Loucy (cell line): ENCODE results near the gene APBB2.

Experiments
- H2AFZ ChIP-seq: fragments of 200-600 bp; sonication (generic); 2 replicates; pipeline ENCODE4 v1.6.0; 2016; ENCODE audit warnings: antibody characterized with exemption, mild to moderate bottlenecking, low read length, moderate library complexity
- H3F3A ChIP-seq: fragments of 200-600 bp; 2 replicates; pipeline ENCODE4 v1.6.0; 2016; ENCODE audit warnings: antibody characterized with exemption, low read depth, mild to moderate bottlenecking
- H3K27me3 ChIP-seq: fragments of 200-600 bp; sonication (generic); 2 replicates; pipeline ENCODE4 v1.6.1; 2014; ENCODE audit warnings: low read length, mild to moderate bottlenecking; ENCODE audit not compliant: insufficient read depth, poor library complexity, severe bottlenecking
- H3K36me3 ChIP-seq: fragments of 200-600 bp; sonication (generic); 2 replicates; pipeline ENCODE4 v1.6.1; 2016; ENCODE audit warnings: low read length; ENCODE audit not compliant: insufficient read depth
- H3K4me1 ChIP-seq: fragments of 200-600 bp; sonication (generic); 2 replicates; pipeline ENCODE4 v1.5.1; 2014; ENCODE audit warnings: low read length, mild to moderate bottlenecking; ENCODE audit not compliant: insufficient read depth, poor library complexity, severe bottlenecking
- H3K4me2 ChIP-seq: fragments of 200-600 bp; sonication (generic); 2 replicates; pipeline ENCODE4 v1.6.0; 2014; ENCODE audit warnings: antibody characterized with exemption, low read length, low read depth, mild to moderate bottlenecking; ENCODE audit not compliant: poor library complexity, severe bottlenecking
- H3K4me3 ChIP-seq: fragments of 200-600 bp; sonication (generic); 2 replicates; pipeline ENCODE4 v1.5.1; 2014; ENCODE audit warnings: low read length, mild to moderate bottlenecking, mixed read lengths; ENCODE audit not compliant: poor library complexity, severe bottlenecking
- H3K79me2 ChIP-seq: fragments of 200-600 bp; sonication (generic); 2 replicates; pipeline ENCODE4 v1.6.1; 2014; ENCODE audit warnings: low read length; ENCODE audit not compliant: insufficient read depth
- H3K9ac ChIP-seq: fragments of 200-600 bp; sonication (generic); 2 replicates; pipeline ENCODE4 v1.6.0; 2014; ENCODE audit warnings: mild to moderate bottlenecking, low read depth, low read length, moderate library complexity; ENCODE audit not compliant: poor library complexity, severe bottlenecking
- H3K9me2 ChIP-seq: fragments of 200-600 bp; sonication (generic); replicated peaks from 2 replicates; pipeline ENCODE4 v1.6.1; 2016; ENCODE audit warnings: low read depth, low read length, mixed read lengths
- H3K9me3 ChIP-seq: fragments of 200-600 bp; sonication (generic); 2 replicates; pipeline ENCODE4 v1.6.1; 2014; ENCODE audit warnings: mild to moderate bottlenecking, antibody characterized with exemption, low read length, low read depth; ENCODE audit not compliant: insufficient read depth
- H4K20me1 ChIP-seq: fragments of 200-600 bp; sonication (generic); 2 replicates; pipeline ENCODE4 v1.6.0; 2014; ENCODE audit warnings: antibody characterized with exemption, low read length, mild to moderate bottlenecking; ENCODE audit not compliant: insufficient read depth, poor library complexity, severe bottlenecking
- EZH2phosphoT487 ChIP-seq: fragments of 200-600 bp; IDR thresholded peaks from 2 replicates; pipeline ENCODE4 v1.6.1; 2018; ENCODE audit warnings: antibody characterized with exemption, mild to moderate bottlenecking, moderate library complexity, borderline replicate concordance
- TF ChIP-seq, protein P1 (sequence below): fragments of 200-600 bp; sonication (generic); conservative IDR thresholded peaks from 2 replicates; pipeline ENCODE4 v1.5.1; 2014; ENCODE audit warnings: mild to moderate bottlenecking, antibody characterized with exemption, low read length

APBB2 gene

DNA sequence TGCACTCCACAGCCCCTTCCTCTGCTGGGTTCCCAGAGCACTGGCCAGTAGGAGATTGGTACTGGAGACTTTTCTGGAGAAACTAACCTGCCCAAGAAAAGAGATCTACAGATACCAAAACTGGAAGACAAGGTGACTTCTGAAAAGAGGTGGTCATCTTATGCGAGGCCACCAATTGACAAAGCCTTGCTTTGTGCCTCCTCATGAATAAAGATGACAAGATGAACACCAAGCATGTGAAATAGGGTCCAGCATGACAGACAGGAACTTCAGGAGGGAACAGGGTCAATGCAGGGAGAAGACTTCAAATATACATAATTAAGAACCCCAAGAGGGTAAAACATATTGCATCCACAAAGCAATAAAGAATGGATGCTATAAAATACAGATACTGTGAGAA lies 137.9 kb downstream of the APBB2 start:
- Histone ChIP-seq H3K4me1 (no peaks in the 10 kb centered on the region), H3K9ac (no peak overlapping the region), H3K4me3 (no peak overlapping the region), H4K20me1 (no peaks in the 10 kb centered on the region), H3K4me2 (no peak overlapping the region), H2AFZ (no peak overlapping the region), H3K9me2 (no peaks in the 10 kb centered on the region), H3K9me3 (no peaks in the 10 kb centered on the region), H3K36me3 (no peaks in the 10 kb centered on the region), H3F3A (no peaks in the 10 kb centered on the region), H3K79me2 (no peaks in the 10 kb centered on the region), H3K27me3 (no peaks in the 10 kb centered on the region)
- TF ChIP-seq EZH2phosphoT487: no peak

GRCh38 chr4:41074215-41074614 lies 140.1 kb downstream of the APBB2 start:
- no peaks in the 10 kb centered on the region for H3K4me1 ChIP-seq
- TF ChIP-seq, protein P1, sequence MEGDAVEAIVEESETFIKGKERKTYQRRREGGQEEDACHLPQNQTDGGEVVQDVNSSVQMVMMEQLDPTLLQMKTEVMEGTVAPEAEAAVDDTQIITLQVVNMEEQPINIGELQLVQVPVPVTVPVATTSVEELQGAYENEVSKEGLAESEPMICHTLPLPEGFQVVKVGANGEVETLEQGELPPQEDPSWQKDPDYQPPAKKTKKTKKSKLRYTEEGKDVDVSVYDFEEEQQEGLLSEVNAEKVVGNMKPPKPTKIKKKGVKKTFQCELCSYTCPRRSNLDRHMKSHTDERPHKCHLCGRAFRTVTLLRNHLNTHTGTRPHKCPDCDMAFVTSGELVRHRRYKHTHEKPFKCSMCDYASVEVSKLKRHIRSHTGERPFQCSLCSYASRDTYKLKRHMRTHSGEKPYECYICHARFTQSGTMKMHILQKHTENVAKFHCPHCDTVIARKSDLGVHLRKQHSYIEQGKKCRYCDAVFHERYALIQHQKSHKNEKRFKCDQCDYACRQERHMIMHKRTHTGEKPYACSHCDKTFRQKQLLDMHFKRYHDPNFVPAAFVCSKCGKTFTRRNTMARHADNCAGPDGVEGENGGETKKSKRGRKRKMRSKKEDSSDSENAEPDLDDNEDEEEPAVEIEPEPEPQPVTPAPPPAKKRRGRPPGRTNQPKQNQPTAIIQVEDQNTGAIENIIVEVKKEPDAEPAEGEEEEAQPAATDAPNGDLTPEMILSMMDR: no peak
- TF ChIP-seq EZH2phosphoT487: no peak
- H3K36me3 ChIP-seq: no peaks in the 10 kb centered on the region
- H4K20me1 ChIP-seq: no peaks in the 10 kb centered on the region
- no peak overlapping the region for H2AFZ ChIP-seq
- H3K4me2 ChIP-seq: no peak overlapping the region
- H3F3A ChIP-seq: no peaks in the 10 kb centered on the region
- no peak overlapping the region for H3K4me3 ChIP-seq
- no peaks in the 10 kb centered on the region for H3K9me2 ChIP-seq
- no peaks in the 10 kb centered on the region for H3K27me3 ChIP-seq
- no peaks in the 10 kb centered on the region for H3K79me2 ChIP-seq
- H3K9me3 ChIP-seq: no peaks in the 10 kb centered on the region
- no peak overlapping the region for H3K9ac ChIP-seq

DNA sequence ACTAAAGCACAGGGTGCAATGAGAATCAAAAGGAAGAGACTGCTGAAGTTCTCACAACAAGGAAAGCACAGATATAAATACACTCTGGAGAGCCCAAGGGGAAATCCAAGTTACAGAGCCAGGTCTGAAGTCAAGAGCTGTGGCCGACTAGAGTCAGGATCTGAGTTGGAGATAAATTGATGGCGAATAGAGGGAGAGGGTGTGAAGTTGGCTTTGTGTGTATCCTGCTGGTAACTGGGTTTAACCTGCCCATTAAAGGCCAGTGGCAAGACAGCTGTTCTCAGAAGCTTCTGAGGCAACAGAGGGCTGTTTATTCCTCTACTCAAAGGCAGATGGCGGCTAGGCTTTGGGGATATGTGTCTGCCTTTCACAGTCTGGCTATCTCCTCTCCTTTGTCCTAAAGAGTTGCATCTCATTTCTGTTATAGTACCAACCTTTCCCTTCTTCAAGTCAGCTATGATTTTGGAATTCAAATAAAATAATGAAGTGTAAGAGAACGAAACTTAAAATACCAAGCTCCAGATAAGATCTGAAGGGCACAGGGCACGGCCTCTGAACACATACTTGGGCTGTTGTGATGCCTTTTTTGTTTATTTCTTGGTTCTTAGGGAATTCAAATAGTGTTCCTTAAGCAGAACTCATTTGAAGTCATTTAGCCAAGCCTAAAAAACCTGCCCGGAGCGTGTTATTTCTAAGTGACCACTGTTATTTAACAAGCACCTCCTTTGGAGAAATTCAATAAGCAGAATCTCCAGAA lies 142.1 kb downstream of the APBB2 start:
- Histone ChIP-seq H3K4me3 (no peak overlapping the region), H4K20me1 (no peaks in the 10 kb centered on the region), H3K9ac (no peak overlapping the region), H3K36me3 (no peaks in the 10 kb centered on the region), H3K4me1 (no peaks in the 10 kb centered on the region), H3K9me3 (no peaks in the 10 kb centered on the region), H3K9me2 (no peaks in the 10 kb centered on the region), H3K27me3 (no peaks in the 10 kb centered on the region), H3K4me2 (no peak overlapping the region), H2AFZ (no peak overlapping the region), H3K79me2 (no peaks in the 10 kb centered on the region), H3F3A (no peaks in the 10 kb centered on the region)
- TF ChIP-seq, protein P1: no peak
- no peak for TF ChIP-seq EZH2phosphoT487
